ENCODE measurements around the gene MAP2K2.
"Not testable (repeated sequence)": the region's sequence is repeated elsewhere in the genome, so short reads cannot be mapped to it uniquely, and the experiment has no call there.

The MAP2K2 gene

GRCh38 chr19:4123615-4124568 lies at the start of gene MAP2K2:
TSS of gene MAP2K2 (minus strand) at chr19:4124122. CDS start at chr19:4123875, 247 bp downstream.
- no peak for TF ChIP-seq CTCF (IDR thresholded peaks at IDR 0.05; ENCODE audit: low read depth, low read length, missing control alignments)
- no peak for DNase-seq (ENCODE audit: low read depth)
- peak within 1 kb of the TSS; percentile 87 for H3K4me3 ChIP-seq (ENCODE audit: low read depth, low read length)

- no peak for DNase-seq (ENCODE audit: low read depth)
- no peak overlapping the region for H3K4me3 ChIP-seq (ENCODE audit: low read depth, low read length)
- no peak for TF ChIP-seq CTCF (IDR thresholded peaks at IDR 0.05; ENCODE audit: low read depth, low read length, missing control alignments)
Measured at GRCh38 chr19:4172861-4173473, 49.0 kb upstream of the MAP2K2 start.

- TF ChIP-seq CTCF (IDR thresholded peaks at IDR 0.05; ENCODE audit: low read depth, low read length, missing control alignments): no peak
- DNase-seq (ENCODE audit: low read depth): no peak
- H3K4me3 ChIP-seq (ENCODE audit: low read depth, low read length): no peak overlapping the region
Measured at GRCh38 chr19:4171676-4172075, 47.8 kb upstream of the MAP2K2 start.

GRCh38 chr19:4164262-4164661 lies 40.3 kb upstream of the MAP2K2 start:
- DNase-seq (ENCODE audit: low read depth): no peak
- H3K4me3 ChIP-seq (ENCODE audit: low read depth, low read length): no peak overlapping the region
- TF ChIP-seq CTCF (IDR thresholded peaks at IDR 0.05; ENCODE audit: low read depth, low read length, missing control alignments): no peak

GRCh38 chr19:4161415-4162077 lies 37.6 kb upstream of the MAP2K2 start:
- no peak for TF ChIP-seq CTCF (IDR thresholded peaks at IDR 0.05; ENCODE audit: low read depth, low read length, missing control alignments)
- no peak overlapping the region for H3K4me3 ChIP-seq (ENCODE audit: low read depth, low read length)
- DNase-seq (ENCODE audit: low read depth): no peak

GRCh38 chr19:4157971-4158370 lies 34.0 kb upstream of the MAP2K2 start:
- DNase-seq (ENCODE audit: low read depth); H3K4me3 ChIP-seq (ENCODE audit: low read depth, low read length): not testable (repeated sequence)

GRCh38 chr19:4157164-4157563 lies 33.2 kb upstream of the MAP2K2 start:
- H3K4me3 ChIP-seq (ENCODE audit: low read depth, low read length): no peak overlapping the region
- DNase-seq (ENCODE audit: low read depth): no peak
- no peak for TF ChIP-seq CTCF (IDR thresholded peaks at IDR 0.05; ENCODE audit: low read depth, low read length, missing control alignments)
